ENCODE measurements around the gene F12. TPM values are rescaled to one million over a fixed set of nuclear protein-coding genes. Genes with fewer than 3 reads are reported as not detected.

Gene F12
- total and polyA plus RNA-seq, 2 of the 8 experiments (the other 6 are each of a cell fraction or from before 2014, with no cell fraction given), result 6.5 to 7.8 TPM

- ChIA-PET CTCF (ENCODE audit: partially characterized antibody) (interaction anchor here (0.6 to 15.6 kb wide), 6 partner anchors 7 to 1780 kb away, joined by 3 to 251 read pairs (median 22); partner anchors contain the start of genes LMAN2, MXD3 and RGS14), POLR2A (ENCODE audit: partially characterized antibody) (interaction anchor here (0.8 to 5.9 kb wide), 9 partner anchors 11 to 93 kb away, joined by 3 to 66 read pairs (median 4); partner anchors contain the start of genes LMAN2 and PRR7)
- WGBS, 2 experiments (ENCODE audit: extremely low coverage in 1 of 2, insufficient coverage in 1 of 2, insufficient read length in 1 of 2, insufficient replicate concordance in 2 of 2, low coverage in 1 of 2, low lambda C conversion rate in 2 of 2, missing lambda C conversion rate in 1 of 2), result 6 to 100% methylated on average over 1 to 34 of the region's 59 CpGs
- TF ChIP-seq FOSL1 (IDR thresholded peaks at IDR 0.05; ENCODE audit: insufficient read depth, low read depth, low read length) (no peak), GTF2F1 (IDR thresholded peaks at IDR 0.05; ENCODE audit: borderline replicate concordance, low read depth, low read length) (no peak), SAP30 (IDR thresholded peaks at IDR 0.05; ENCODE audit: insufficient read depth, insufficient replicate concordance, low read length) (no peak), EZH2 (IDR thresholded peaks at IDR 0.05; ENCODE audit: low read depth, low read length, severe bottlenecking) (no peak), CHD2 (IDR thresholded peaks at IDR 0.05; ENCODE audit: low read length) (no peak), SIX5 (IDR thresholded peaks at IDR 0.05; ENCODE audit: low read depth, low read length) (no peak), RBBP5 (IDR thresholded peaks at IDR 0.05; ENCODE audit: borderline replicate concordance, low read depth, low read length) (peak; percentile 60; the same call in 1 of the 2 replicates), BRCA1 (IDR thresholded peaks at IDR 0.05; ENCODE audit: low read depth, low read length) (no peak), TBP (IDR thresholded peaks at IDR 0.05; ENCODE audit: low read depth, low read length) (no peak), CBX8 (IDR thresholded peaks at IDR 0.05; ENCODE audit: borderline replicate concordance, low read depth, low read length) (no peak), BCL11A (IDR thresholded peaks at IDR 0.05; ENCODE audit: low read depth in 2 of 2, low read length in 2 of 2) (no peak)
Measured at GRCh38 chr5:177362610-177363507, 46.5 kb downstream of the F12 start.

More at GRCh38 chr5:177362610-177363507, 46.5 kb downstream of the F12 start:
- H3K4me3 ChIP-seq (ENCODE audit: extremely low read depth in 1 of 4, insufficient read depth in 2 of 4, low read depth in 3 of 4, low read length in 4 of 4), result peak overlapping the region; percentile 43 to 69 (median 48)
- H2BK120ac ChIP-seq (replicated peaks; ENCODE audit: low read depth, low read length), result no peak overlapping the region
- H2BK12ac ChIP-seq (ENCODE audit: low read depth, low read length), result peak overlapping the region; percentile 87; the same call in 1 of the 2 replicates
- H2AFZ ChIP-seq (ENCODE audit: low read length), result peak overlapping the region; percentile 94; the same call in 1 of the 2 replicates
- no peaks in the 10 kb centered on the region for H4K20me1 ChIP-seq (replicated peaks in 1 of 2; ENCODE audit: control insufficient read depth in 1 of 2, insufficient read depth in 2 of 2, low read length in 2 of 2)
- H3K14ac ChIP-seq (ENCODE audit: insufficient read length), result no peak overlapping the region
- peak overlapping the region; percentile 1; the same call in 1 of the 2 replicates for H2BK15ac ChIP-seq (ENCODE audit: low read length)
- H4K91ac ChIP-seq (replicated peaks; ENCODE audit: insufficient read length, low read length), result peak overlapping the region; percentile 98
- no peak overlapping the region for H2AK5ac ChIP-seq (ENCODE audit: low read depth, low read length)
- H3K18ac ChIP-seq (ENCODE audit: extremely low read depth, low read length), result peak overlapping the region; percentile 93
- peaks cover 2 to 27% (median 22%) of the 10 kb centered on the region in 4 experiments for H3K4me1 ChIP-seq (replicated peaks in 1 of 4; ENCODE audit: control insufficient read depth in 3 of 4, insufficient read depth in 4 of 4, low read length in 3 of 4)
- no peak overlapping the region for H3K23ac ChIP-seq (ENCODE audit: insufficient read length)
- H4K8ac ChIP-seq (ENCODE audit: extremely low read depth, insufficient read depth, low read length), result peak overlapping the region; percentile 98
- no peak overlapping the region for H3K56ac ChIP-seq (replicated peaks; ENCODE audit: insufficient read length, low read depth, low read length)
- no peaks in the 10 kb centered on the region for H3K36me3 ChIP-seq (ENCODE audit: control insufficient read depth in 2 of 4, insufficient read depth in 4 of 4, low read length in 3 of 4)
- FAIRE-seq (no peak), DNase-seq (ENCODE audit: low read depth in 1 of 2, low spot score in 2 of 2) (peak in 1 of 2 experiments; percentile 89)
- H3K27me3 ChIP-seq (replicated peaks in 1 of 4; ENCODE audit: control insufficient read depth in 3 of 4, extremely low read depth in 1 of 4, insufficient read depth in 3 of 4, low read length in 3 of 4), result peaks cover 0 to 11% (median 9%) of the 10 kb centered on the region in 4 experiments; a peak in 4 of 7 replicates
- no peak overlapping the region for H3K27ac ChIP-seq (ENCODE audit: low read depth, low read length)
- no peaks in the 10 kb centered on the region for H3K79me2 ChIP-seq (ENCODE audit: control insufficient read depth in 1 of 2, insufficient read depth in 2 of 2, low read length in 2 of 2)
- no peak overlapping the region; a peak in 1 of 7 replicates for H3K9ac ChIP-seq (replicated peaks in 1 of 4; ENCODE audit: extremely low read depth in 1 of 4, low read depth in 3 of 4, low read length in 3 of 4)
- H3K4me2 ChIP-seq (ENCODE audit: insufficient read depth in 1 of 2, low read depth in 2 of 2, low read length in 2 of 2), result peak overlapping the region; percentile 70 to 80
- peaks cover 16% of the 10 kb centered on the region; the same call in 1 of the 2 replicates for H3K23me2 ChIP-seq (ENCODE audit: low read depth, low read length)
- H3K4ac ChIP-seq (replicated peaks; ENCODE audit: insufficient read length, low read depth, low read length), result no peak overlapping the region
- H3K79me1 ChIP-seq (ENCODE audit: low read depth, low read length), result no peaks in the 10 kb centered on the region
- peak overlapping the region; percentile 96; the same call in 1 of the 2 replicates for H2BK5ac ChIP-seq (ENCODE audit: low read depth, low read length)
- no peaks in the 10 kb centered on the region for H3K9me3 ChIP-seq (ENCODE audit: insufficient read depth in 2 of 2, low read depth in 1 of 2, low read length in 1 of 2)
- peak overlapping the region; percentile 98 for H4K5ac ChIP-seq (ENCODE audit: insufficient read length, low read depth, low read length)
- no peak overlapping the region for H2BK20ac ChIP-seq (ENCODE audit: low read length)
